HepG2 (cell line): ENCODE results near the gene C2orf74. TPM values are rescaled to one million over a fixed set of nuclear protein-coding genes. Genes with fewer than 3 reads are reported as not detected.

Experiments
- AHR ChIP-seq: IDR thresholded peaks from 2 replicates; pipeline ENCODE4 v1.6.1; 2018; ENCODE audit warnings: missing genetic modification reagents, missing compliant biosample characterization
- ATF7-NPFF ChIP-seq: sonication (generic); formaldehyde crosslinking; IDR thresholded peaks from 2 replicates; pipeline ENCODE4 v1.8.1; 2023; ENCODE audit warnings: mild to moderate bottlenecking, low read depth, missing genetic modification reagents, moderate library complexity
- CBX2 ChIP-seq, 2 experiments: fragments of 200-600 bp in 1 of 2; sonication (generic); formaldehyde crosslinking in 1 of 2; IDR thresholded peaks; 2 replicates each; pipeline versions ENCODE4 v1.7.0 to v1.8.1; 2018 to 2022; ENCODE audit warnings: low read depth in 2 of 2, low read length in 1 of 2, mild to moderate bottlenecking in 1 of 2, missing genetic modification reagents in 1 of 2
- GFI1 ChIP-seq: sonication (generic); formaldehyde crosslinking; IDR thresholded peaks from 2 replicates; pipeline ENCODE4 v1.5.0; 2020; ENCODE audit warnings: missing genetic modification reagents, mild to moderate bottlenecking, borderline replicate concordance
- HNRNPLL ChIP-seq: fragments of 200-400 bp; formaldehyde crosslinking; IDR thresholded peaks from 2 replicates; pipeline ENCODE4 v1.6.1; 2017; ENCODE audit warnings: mild to moderate bottlenecking, low read depth, low read length; ENCODE audit not compliant: poor library complexity, severe bottlenecking
- MATR3 ChIP-seq: sonication (generic); formaldehyde crosslinking; IDR thresholded peaks from 2 replicates; pipeline ENCODE4 v1.4.0; 2020; ENCODE audit warnings: missing genetic modification reagents
- SP5 ChIP-seq: IDR thresholded peaks from 2 replicates; pipeline ENCODE4 v1.6.1; 2016; ENCODE audit warnings: low read depth, borderline replicate concordance
- ZC3H4 ChIP-seq: sonication (generic); formaldehyde crosslinking; IDR thresholded peaks from 2 replicates; pipeline ENCODE4 v1.4.0; 2020; ENCODE audit warnings: missing genetic modification reagents, borderline replicate concordance
- ZMYM3 ChIP-seq: sonication (generic); formaldehyde crosslinking; IDR thresholded peaks from 2 replicates; pipeline ENCODE4 v1.5.1; 2020; ENCODE audit warnings: mild to moderate bottlenecking, missing genetic modification reagents
- ZNF33B ChIP-seq: sonication (generic); formaldehyde crosslinking; IDR thresholded peaks from 2 replicates; pipeline ENCODE4 v1.5.1; 2020; ENCODE audit warnings: mild to moderate bottlenecking, missing genetic modification reagents
- ZNF557 ChIP-seq: sonication (generic); formaldehyde crosslinking; IDR thresholded peaks from 2 replicates; pipeline ENCODE4 v1.4.0; 2020; ENCODE audit warnings: missing genetic modification reagents
- ZNF780A ChIP-seq: sonication (generic); formaldehyde crosslinking; IDR thresholded peaks from 2 replicates; pipeline ENCODE4 v1.8.0; 2022; ENCODE audit warnings: mild to moderate bottlenecking, missing genetic modification reagents, moderate library complexity
- polyA plus RNA-seq, 8 experiments: library from polyadenylated mRNA; depleted of rRNA in 3 of 8; stranded (reverse) in 7 of 8; unstranded in 1 of 8; fragments of >200 nt; fragmentation: Illumina TruSeq in 4 of 8; extraction: Trizol in 4 of 8; gene quantifications; 2 replicates each; pipeline versions ENCODE4 v1.2.1 to v1.2.3, GENCODE V29; 2011 to 2016; ENCODE audit warnings: low read depth in 4 of 8, missing spikeins in 1 of 8, mixed read lengths in 1 of 8; ENCODE audit not compliant: insufficient read depth in 1 of 8
- total RNA-seq, 5 experiments: library from RNA; depleted of rRNA; stranded (reverse); fragments of >200 nt; fragmentation: Illumina TruSeq; extraction: Trizol; gene quantifications; 2 replicates each; pipeline ENCODE4 v1.2.3, GENCODE V29; 2016; ENCODE audit warnings: low read depth in 1 of 5
- TF ChIP-seq, protein P1 (sequence below): sonication (generic); formaldehyde crosslinking; IDR thresholded peaks from 2 replicates; pipeline ENCODE4 v1.9.0; 2021; ENCODE audit warnings: missing genetic modification reagents, borderline replicate concordance
- TF ChIP-seq, protein P2 (sequence below): sonication (generic); formaldehyde crosslinking; IDR thresholded peaks from 2 replicates; pipeline ENCODE4 v1.4.0; 2020; ENCODE audit warnings: missing genetic modification reagents
- TF ChIP-seq, protein P3 (sequence below): IDR thresholded peaks from 2 replicates; pipeline ENCODE4 v1.6.1; 2016; ENCODE audit warnings: control low read depth
- TF ChIP-seq, protein P4 (sequence below): sonication (generic); formaldehyde crosslinking; IDR thresholded peaks from 2 replicates; pipeline ENCODE4 v1.4.0; 2020; ENCODE audit warnings: missing genetic modification reagents
- TF ChIP-seq, protein P5 (sequence below): sonication (generic); formaldehyde crosslinking; IDR thresholded peaks from 2 replicates; pipeline ENCODE4 v1.4.0; 2020; ENCODE audit warnings: missing genetic modification reagents

Gene C2orf74
- total and polyA plus RNA-seq, 2 of the 13 experiments (the other 11 are each of a cell fraction or from before 2014, with no cell fraction given): 10.6 to 13.8 TPM

DNA sequence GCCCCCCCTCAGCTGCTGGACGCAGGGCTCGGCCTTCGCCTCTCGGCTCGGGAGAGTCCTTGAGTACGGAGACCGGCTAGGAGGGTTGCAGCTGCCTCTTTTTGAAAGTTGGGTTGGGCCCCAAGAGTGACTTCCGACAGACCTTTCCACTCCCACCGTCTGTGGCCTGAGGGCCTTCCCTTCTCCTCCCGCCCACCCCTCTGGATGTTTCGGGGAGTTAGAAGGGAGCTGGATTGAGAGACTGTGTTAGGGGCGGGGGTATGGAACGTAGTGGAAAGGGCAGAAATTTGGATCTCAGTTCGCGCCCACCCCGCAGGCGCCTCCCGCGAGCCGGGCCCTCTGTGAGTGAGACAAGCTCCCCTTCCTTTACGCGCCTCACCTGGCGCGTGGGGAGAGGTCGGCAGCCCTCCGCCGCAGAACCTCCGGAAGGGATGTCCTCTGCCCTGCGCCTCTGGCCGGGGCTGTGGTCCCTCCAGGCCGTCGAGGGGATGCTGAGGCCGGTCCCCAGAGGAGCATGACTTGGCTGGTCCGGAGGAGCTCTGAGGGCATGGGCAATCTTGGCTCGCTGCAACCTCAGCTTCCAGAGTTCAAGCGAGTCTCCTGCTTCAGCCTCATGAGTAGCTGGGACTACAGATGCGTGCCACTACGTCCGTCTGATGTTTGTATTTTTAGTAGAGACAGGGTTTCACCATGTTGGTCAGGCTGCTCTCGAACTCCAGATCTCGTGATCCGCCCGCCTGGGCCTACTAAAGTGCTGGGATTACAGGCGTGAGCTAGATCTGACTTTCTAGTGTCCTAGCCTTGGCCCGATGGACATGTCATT lies 15.9 kb downstream of the C2orf74 start (continued):
- TF ChIP-seq, protein P1, sequence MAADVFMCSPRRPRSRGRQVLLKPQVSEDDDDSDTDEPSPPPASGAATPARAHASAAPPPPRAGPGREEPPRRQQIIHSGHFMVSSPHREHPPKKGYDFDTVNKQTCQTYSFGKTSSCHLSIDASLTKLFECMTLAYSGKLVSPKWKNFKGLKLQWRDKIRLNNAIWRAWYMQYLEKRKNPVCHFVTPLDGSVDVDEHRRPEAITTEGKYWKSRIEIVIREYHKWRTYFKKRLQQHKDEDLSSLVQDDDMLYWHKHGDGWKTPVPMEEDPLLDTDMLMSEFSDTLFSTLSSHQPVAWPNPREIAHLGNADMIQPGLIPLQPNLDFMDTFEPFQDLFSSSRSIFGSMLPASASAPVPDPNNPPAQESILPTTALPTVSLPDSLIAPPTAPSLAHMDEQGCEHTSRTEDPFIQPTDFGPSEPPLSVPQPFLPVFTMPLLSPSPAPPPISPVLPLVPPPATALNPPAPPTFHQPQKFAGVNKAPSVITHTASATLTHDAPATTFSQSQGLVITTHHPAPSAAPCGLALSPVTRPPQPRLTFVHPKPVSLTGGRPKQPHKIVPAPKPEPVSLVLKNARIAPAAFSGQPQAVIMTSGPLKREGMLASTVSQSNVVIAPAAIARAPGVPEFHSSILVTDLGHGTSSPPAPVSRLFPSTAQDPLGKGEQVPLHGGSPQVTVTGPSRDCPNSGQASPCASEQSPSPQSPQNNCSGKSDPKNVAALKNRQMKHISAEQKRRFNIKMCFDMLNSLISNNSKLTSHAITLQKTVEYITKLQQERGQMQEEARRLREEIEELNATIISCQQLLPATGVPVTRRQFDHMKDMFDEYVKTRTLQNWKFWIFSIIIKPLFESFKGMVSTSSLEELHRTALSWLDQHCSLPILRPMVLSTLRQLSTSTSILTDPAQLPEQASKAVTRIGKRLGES (CRISPR knock-in tag): no peak
- TF ChIP-seq, protein P2, sequence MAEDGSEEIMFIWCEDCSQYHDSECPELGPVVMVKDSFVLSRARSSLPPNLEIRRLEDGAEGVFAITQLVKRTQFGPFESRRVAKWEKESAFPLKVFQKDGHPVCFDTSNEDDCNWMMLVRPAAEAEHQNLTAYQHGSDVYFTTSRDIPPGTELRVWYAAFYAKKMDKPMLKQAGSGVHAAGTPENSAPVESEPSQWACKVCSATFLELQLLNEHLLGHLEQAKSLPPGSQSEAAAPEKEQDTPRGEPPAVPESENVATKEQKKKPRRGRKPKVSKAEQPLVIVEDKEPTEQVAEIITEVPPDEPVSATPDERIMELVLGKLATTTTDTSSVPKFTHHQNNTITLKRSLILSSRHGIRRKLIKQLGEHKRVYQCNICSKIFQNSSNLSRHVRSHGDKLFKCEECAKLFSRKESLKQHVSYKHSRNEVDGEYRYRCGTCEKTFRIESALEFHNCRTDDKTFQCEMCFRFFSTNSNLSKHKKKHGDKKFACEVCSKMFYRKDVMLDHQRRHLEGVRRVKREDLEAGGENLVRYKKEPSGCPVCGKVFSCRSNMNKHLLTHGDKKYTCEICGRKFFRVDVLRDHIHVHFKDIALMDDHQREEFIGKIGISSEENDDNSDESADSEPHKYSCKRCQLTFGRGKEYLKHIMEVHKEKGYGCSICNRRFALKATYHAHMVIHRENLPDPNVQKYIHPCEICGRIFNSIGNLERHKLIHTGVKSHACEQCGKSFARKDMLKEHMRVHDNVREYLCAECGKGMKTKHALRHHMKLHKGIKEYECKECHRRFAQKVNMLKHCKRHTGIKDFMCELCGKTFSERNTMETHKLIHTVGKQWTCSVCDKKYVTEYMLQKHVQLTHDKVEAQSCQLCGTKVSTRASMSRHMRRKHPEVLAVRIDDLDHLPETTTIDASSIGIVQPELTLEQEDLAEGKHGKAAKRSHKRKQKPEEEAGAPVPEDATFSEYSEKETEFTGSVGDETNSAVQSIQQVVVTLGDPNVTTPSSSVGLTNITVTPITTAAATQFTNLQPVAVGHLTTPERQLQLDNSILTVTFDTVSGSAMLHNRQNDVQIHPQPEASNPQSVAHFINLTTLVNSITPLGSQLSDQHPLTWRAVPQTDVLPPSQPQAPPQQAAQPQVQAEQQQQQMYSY (CRISPR knock-in tag): no peak
- no peak for TF ChIP-seq ZNF557 (CRISPR knock-in tag)
- no peak for TF ChIP-seq ZNF780A (CRISPR knock-in tag)
- no peak; the same call in 1 of the 2 replicates for TF ChIP-seq ATF7-NPFF (CRISPR knock-in tag)
- TF ChIP-seq HNRNPLL: no peak
- TF ChIP-seq, protein P3, sequence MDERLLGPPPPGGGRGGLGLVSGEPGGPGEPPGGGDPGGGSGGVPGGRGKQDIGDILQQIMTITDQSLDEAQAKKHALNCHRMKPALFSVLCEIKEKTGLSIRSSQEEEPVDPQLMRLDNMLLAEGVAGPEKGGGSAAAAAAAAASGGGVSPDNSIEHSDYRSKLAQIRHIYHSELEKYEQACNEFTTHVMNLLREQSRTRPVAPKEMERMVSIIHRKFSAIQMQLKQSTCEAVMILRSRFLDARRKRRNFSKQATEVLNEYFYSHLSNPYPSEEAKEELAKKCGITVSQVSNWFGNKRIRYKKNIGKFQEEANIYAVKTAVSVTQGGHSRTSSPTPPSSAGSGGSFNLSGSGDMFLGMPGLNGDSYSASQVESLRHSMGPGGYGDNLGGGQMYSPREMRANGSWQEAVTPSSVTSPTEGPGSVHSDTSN: no peak
- TF ChIP-seq CBX2 (IDR thresholded peaks at IDR 0.05; ENCODE audit: low read depth, low read length): no peak
- TF ChIP-seq CBX2 (CRISPR knock-in tag; IDR thresholded peaks at IDR 0.05; ENCODE audit: low read depth): no peak
- no peak for TF ChIP-seq GFI1 (CRISPR knock-in tag)
- TF ChIP-seq ZMYM3 (CRISPR knock-in tag): no peak
- TF ChIP-seq MATR3: no peak
- TF ChIP-seq, protein P4, sequence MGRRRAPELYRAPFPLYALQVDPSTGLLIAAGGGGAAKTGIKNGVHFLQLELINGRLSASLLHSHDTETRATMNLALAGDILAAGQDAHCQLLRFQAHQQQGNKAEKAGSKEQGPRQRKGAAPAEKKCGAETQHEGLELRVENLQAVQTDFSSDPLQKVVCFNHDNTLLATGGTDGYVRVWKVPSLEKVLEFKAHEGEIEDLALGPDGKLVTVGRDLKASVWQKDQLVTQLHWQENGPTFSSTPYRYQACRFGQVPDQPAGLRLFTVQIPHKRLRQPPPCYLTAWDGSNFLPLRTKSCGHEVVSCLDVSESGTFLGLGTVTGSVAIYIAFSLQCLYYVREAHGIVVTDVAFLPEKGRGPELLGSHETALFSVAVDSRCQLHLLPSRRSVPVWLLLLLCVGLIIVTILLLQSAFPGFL (CRISPR knock-in tag): no peak
- TF ChIP-seq SP5 (CRISPR knock-in tag): no peak
- TF ChIP-seq, protein P5, sequence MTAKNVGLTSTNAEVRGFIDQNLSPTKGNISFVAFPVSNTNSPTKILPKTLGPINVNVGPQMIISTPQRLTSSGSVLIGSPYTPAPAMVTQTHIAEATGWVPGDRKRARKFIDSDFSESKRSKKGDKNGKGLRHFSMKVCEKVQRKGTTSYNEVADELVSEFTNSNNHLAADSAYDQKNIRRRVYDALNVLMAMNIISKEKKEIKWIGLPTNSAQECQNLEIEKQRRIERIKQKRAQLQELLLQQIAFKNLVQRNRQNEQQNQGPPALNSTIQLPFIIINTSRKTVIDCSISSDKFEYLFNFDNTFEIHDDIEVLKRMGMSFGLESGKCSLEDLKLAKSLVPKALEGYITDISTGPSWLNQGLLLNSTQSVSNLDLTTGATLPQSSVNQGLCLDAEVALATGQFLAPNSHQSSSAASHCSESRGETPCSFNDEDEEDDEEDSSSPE (CRISPR knock-in tag): 0 out of 2 replicates have a peak, but pooled peaks have one; percentile 7
- 0 out of 2 replicates have a peak, but pooled peaks have one; percentile 9 for TF ChIP-seq ZNF33B
- peak; percentile 78; the same call in 1 of the 2 replicates for TF ChIP-seq ZC3H4 (CRISPR knock-in tag)
- 0 out of 2 replicates have a peak, but pooled peaks have one; percentile 27 for TF ChIP-seq AHR (CRISPR knock-in tag)
